GM13976 (cell line): Measurements from ENCODE around the gene HNRNPA2B1.

Source experiments
- DNase-seq: peaks from one replicate; pipeline ENCODE4 v3.0.0; 2012; ENCODE audit warnings: low spot score
- in situ Hi-C: fragments of 300-500 bp; cut with MboI; formaldehyde crosslinking; loops from one replicate; pipeline ENCODE4 v1.12.0; 2022; ENCODE audit warnings: low sequenced_read_pairs, mixed read lengths, inconsistent platforms; ENCODE audit not compliant: unreplicated experiment
- TF ChIP-seq, protein P1 (sequence below): IDR thresholded peaks from 2 replicates; pipeline ENCODE4 v1.5.1; 2012; ENCODE audit warnings: borderline replicate concordance, mild to moderate bottlenecking; ENCODE audit not compliant: insufficient read depth; ENCODE audit errors: extremely low read depth, missing control alignments, control extremely low read depth

Gene HNRNPA2B1

DNA sequence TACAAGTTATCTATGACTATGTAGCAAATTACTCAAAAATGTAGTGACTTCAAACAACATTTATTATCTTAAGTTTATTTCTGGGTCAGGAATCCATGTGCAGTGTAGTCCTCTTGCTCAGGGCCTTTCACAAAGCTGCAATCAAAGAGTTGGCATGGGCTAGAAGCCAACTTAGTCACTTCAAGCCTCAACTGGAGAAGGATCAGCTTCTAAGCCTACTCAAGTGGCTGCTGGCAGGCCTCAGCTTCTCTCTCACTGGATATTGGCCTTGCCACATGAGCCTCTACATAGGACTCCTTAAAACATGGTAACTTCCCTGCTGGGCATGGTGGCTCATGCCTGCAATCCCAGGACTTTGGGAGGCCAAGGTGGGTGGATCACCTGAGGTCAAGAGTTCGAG, 53.5 kb downstream of the HNRNPA2B1 start:
- no peak for DNase-seq
- TF ChIP-seq, protein P1, sequence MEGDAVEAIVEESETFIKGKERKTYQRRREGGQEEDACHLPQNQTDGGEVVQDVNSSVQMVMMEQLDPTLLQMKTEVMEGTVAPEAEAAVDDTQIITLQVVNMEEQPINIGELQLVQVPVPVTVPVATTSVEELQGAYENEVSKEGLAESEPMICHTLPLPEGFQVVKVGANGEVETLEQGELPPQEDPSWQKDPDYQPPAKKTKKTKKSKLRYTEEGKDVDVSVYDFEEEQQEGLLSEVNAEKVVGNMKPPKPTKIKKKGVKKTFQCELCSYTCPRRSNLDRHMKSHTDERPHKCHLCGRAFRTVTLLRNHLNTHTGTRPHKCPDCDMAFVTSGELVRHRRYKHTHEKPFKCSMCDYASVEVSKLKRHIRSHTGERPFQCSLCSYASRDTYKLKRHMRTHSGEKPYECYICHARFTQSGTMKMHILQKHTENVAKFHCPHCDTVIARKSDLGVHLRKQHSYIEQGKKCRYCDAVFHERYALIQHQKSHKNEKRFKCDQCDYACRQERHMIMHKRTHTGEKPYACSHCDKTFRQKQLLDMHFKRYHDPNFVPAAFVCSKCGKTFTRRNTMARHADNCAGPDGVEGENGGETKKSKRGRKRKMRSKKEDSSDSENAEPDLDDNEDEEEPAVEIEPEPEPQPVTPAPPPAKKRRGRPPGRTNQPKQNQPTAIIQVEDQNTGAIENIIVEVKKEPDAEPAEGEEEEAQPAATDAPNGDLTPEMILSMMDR = no peak
- in situ Hi-C loops = no loop called here

GRCh38 chr7:26145238-26145637, 55.3 kb downstream of the HNRNPA2B1 start:
- no peak for DNase-seq
- in situ Hi-C loops = no loop called here
- TF ChIP-seq, protein P1 = no peak

DNA sequence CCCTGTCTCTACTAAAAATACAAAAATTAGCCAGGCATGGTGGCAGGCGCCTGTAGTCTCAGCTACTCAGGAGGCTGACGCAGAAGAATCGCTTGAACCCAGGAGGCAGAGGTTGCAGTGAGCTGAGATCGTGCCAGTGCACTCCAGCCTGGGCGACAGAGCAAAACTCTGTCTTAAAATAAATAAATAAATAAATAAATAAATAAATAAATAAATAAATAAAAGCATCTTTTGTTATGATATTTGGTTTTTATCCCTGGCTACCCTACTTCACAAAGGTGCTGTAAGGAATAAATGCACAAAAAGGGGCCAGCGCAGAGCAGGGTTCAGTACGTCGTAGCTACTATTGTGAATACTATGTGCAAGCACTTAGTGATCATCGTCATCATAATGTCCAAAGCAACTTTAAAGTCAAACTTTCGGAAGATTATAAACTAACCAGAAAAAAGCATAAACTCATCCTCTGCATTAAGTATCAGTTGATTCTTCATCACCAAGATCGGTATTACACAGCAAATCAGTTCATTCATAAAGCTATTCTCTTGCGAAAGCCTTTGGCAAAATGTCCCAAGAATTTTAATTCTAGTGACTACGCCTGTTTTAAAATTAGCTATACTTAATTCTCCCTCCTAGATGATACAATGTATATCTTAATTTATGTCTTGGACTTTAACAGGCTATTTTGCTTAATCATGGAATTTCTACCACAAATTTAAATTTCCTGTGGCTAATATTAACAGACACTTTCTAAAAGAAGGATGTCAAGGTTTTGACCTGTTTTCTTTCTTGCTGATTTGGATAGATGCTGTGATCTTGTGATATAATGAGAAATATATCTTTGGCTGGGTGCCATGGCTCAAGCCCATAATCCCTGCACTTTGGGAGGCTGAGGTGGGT, 56.1 kb downstream of the HNRNPA2B1 start:
- in situ Hi-C loops = no loop called here
- DNase-seq = no peak
- TF ChIP-seq, protein P1 = no peak

DNA sequence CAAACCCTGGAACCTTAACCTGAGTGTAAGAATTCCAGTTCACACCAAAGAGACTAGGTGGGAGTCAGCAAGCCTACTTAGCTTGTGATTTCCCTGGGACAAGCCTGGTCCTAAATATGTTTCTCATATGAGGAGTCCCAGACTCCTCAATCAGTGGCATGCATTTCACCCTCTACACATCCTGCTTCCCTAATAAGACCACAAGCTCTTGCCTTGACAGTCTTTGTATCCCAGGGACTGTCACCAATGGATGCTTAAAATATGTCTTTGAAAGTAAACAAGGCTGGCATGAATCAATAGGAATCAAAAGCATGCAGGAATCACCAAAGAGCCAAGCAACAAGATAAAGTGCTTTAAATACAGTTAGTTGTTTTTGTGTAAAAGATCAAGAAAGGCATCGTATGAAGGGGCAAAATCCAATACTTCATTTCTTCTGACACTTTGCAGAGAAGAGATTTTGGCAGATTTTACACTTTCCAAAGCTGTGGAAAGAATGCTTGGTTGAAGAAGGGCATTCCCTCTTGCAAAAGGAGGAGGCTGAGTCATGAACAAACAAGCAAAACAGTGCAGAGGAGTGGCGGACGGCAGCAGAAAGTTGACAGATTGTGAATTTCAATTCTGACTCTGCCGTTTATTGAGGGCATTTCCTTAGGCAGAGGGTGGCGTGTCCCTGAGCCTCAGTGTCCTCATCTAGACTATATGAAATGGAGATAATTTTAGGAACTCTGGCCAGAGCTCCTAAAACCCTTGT, 57.1 kb downstream of the HNRNPA2B1 start:
- DNase-seq = no peak
- TF ChIP-seq, protein P1 = no peak
- in situ Hi-C loops = no loop called here

DNA sequence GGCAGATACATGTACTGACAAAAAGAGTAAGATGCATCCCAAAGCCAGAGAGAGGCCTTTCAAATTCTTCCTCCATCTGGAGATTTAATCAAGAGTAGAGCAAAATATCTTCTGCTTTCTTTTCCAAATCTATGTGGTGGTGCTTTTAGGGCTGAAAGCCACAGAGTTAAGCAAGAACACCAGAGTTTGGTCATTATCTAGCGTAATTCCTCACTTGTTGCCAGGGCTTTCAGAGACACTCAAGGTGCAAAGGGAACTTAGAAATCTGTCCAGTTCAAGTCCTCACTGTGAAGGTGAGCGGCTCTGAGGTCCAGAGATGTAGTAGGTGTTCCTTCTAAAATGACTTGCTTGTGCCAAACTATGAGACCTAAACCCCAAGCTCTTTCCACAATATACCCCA, 59.5 kb downstream of the HNRNPA2B1 start:
- TF ChIP-seq, protein P1 = no peak
- no peak for DNase-seq
- in situ Hi-C loops = no loop called here

- no peak for DNase-seq
- TF ChIP-seq, protein P1 = no peak
- in situ Hi-C loops = no loop called here
Measured at GRCh38 chr7:26140380-26140779, 60.2 kb downstream of the HNRNPA2B1 start.
